Amniotic epithelial cell (primary cell): ENCODE results near the gene GDNF.
"Not testable (repeated sequence)": the region's sequence is repeated elsewhere in the genome, so short reads cannot be mapped to it uniquely, and the experiment has no call there.

ENCODE experiments used
- DNase-seq: peaks from one replicate; pipeline ENCODE4 v3.0.0-alpha.2; 2010; ENCODE audit warnings: low read depth

GDNF gene

DNA sequence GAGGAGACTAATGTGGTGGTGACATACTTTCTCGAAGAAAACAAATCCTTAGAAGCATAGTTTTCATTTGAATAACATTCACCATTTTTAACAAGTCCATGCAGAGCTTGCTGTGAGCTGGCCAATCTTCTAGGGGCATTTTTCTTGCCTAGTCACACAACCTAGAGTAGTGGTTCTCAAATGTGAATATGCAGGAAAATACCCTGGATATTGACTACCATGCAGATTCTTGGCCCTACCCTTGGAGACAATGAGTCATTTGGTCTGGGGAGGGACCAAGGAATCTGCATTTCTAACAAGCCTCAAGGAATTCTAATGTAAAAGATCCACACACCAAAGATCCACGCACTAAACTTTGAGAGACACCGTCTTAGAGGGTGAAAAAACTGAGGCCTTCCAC lies 23.5 kb downstream of the GDNF start:
- DNase-seq, result no peak

DNA sequence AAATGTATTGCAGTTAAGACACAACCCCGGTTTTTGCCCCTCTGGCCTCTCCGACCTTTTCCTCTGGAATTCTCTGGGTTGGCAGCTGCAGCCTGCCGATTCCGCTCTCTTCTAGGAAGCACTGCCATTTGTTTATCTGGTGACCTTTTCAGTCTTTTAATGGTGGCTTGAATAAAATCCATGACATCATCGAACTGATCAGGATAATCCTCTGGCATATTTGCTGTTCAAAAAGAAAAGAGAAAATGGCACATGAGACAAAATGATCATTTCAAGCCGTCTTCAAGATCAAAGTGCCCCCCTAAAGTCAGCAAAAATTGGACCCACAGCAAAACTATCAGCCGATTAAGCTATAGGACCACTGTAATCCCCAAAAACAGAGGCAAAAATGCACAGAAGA lies 23.9 kb downstream of the GDNF start:
- no peak for DNase-seq

DNA sequence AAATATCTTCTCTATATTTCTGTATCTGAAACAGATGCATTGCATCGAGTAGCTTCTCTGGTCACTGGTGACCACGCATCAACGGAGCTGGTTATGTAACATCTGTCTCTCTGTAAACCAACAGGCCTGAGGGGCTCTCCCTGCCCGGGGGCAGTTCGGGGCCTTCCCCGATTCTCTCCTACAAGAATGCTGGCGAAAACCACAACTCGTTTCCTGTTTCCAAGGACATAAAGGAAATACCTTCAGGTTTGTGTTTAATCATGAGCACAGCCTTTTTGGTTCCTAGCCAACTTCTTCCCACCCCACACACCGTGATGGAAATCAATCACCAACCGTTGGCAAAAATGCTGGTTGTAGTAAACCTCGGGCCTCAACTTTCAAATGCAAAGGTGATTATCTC lies 25.1 kb downstream of the GDNF start:
- peak; percentile 62 for DNase-seq

DNA sequence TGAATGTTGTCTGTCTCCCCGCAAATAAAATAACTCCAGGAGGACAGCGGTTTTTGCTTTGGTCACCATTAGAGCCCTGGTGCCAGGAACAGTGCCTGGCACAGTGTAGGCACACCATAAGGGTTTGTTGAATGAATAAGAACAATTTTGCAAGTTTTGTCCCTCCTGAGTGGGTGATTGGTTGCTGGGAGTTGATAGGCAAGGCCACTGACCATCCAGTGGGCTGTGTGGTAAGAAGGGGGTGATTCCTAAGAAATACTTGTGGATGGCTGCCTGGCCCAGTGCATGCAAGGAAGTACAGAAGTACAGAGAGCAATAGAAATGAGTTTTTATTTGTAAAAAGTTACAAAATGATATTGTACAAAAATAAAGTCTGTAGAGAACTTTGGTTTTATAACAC lies 27.5 kb downstream of the GDNF start:
- DNase-seq, result peak; percentile 32

DNA sequence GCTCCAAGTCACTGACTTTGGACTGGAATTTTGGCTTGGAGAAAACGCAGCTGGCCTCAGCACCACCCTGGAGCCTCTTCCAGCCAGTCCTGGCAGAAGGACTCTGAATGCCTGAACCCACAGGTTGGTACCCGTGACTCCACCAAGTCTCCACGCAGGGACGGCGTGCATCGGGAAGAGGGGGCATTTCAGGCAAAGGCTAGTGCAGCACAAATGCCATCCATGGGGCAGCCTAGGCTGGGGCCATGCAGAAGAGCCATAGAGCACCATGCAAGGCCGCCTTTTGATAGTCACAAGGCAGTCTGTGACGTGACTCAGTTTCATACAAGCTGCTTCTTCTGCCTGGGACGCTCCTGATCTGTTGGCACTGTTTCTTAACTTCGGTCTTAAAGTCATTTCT lies 28.0 kb downstream of the GDNF start:
- no peak for DNase-seq

DNA sequence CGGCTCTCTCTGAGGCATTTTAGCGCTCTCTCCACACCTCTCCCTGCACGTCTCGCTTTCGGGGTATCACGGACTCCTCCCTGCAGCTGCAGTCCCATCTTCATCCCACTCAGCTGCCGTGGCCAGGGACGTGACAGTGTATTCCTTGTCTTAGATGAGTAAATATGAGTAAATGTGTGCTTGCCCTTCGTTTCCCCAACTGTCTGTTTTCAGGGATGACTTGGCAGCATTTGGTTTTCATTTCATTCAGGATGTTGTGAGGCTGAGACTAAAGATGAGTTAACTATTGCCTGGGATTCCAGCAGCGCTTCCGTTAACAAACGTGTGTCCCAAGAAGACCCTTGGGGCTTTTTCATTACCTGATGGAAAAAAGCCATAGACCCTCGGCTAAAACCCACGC lies 29.5 kb downstream of the GDNF start:
- DNase-seq, result no peak

DNA sequence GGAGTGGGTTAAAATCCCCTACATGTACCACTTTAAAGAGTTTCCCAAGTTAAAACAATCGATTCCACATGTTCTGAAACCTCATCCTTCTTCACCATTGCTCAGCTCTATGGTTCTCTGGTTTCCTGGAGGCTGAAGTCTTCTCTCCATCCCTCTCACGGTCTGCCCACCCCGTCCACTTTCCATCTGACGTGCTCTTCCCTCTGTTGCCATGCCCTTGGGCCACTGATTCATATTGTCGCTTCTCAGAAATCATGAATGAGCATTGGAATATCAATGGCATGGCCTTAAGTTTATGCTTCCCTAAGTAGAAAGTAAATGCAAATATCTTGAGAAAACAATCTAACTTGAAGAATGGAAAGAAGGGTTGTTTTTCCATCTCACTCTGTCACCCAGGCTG lies 30.9 kb downstream of the GDNF start:
- no peak for DNase-seq

DNA sequence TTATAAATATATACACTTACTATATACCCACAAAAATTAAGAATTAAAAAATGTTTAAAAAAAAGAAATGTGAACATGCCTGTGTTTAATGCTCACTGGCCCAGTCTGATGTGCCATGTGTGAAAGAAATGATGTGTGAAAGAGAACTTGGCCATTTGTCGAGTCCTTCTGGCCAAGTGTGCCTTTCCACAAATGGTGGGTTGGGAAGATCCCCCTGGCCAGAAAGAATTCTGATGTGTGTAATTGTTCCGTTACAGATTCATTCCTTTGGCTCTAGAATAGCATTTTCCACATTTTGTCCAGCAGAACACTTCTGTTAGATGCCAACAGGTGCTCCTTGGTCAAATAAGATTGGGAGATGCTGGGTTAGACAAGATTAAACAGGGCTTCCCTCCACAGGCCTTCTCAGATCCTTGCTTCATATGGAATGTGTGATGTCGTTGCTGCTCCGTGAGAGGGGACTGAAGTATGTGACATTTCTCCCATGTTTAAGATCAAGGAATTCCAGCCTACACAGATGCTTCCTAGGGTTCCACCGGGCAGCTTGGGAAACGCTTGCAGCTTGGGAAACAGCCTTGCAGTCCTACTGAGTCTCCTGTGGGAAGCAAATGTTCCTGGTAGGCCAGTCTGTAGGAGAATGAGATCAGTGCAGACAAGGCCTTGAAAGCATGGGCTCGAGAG lies 32.1 kb downstream of the GDNF start:
- DNase-seq, result no peak

DNA sequence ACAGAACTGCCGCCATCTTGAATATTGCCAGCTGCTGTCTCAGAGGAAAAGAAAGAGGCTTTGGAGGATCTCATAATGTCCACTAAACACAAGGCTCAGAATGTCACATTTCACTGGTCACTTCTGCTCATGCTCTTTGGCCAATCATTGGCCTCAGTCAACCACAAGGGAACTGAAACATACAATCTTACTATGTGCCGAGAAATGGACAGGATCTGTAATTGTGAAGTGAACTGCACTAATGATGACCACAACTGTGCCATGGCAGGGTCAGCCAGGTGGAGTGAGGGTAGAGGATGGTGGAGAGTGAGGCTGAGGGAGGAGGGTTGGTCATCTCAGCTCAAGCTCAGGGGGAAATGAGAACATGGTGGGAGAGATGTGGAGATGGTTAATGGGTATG lies 32.8 kb downstream of the GDNF start:
- DNase-seq, result no peak

DNA sequence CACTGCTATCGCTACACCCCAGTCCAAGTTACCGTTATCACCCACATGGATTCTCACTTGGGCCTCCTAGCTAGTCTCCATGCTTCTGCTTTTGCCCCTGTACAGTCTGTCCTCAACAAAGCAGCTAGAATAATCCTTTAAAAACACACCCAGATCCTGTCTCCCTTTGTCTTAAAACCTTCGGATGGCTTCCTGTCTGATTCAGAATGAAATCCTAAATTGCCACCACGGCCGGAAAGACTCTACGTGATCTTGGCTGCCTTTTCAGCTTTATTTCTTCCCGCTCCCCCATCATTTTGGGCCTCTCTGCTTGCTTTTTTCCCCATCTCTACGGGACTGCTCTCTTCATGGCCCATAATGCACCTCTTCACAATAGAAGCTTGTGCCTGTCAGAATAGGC lies 33.4 kb downstream of the GDNF start:
- DNase-seq, result no peak

DNA sequence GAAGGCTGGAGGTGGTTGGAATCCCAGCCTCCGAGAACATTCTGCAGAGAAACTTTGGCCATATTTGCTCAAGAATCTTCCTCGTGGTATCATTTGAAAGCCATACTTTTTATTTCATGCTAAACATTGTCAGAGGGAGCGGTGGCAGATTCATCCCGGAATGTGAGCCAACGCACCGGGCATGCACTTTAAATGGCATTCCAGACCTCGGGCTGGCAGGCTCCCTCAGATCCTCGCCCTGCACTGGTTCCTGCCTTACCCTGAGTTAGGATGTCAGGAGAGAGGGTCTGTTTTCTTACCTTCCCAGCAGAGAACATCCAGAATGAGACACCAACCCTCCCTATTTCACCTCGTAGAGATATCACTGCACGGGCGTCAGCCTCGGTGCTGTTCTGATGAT lies 33.8 kb downstream of the GDNF start:
- DNase-seq, result no peak

DNA sequence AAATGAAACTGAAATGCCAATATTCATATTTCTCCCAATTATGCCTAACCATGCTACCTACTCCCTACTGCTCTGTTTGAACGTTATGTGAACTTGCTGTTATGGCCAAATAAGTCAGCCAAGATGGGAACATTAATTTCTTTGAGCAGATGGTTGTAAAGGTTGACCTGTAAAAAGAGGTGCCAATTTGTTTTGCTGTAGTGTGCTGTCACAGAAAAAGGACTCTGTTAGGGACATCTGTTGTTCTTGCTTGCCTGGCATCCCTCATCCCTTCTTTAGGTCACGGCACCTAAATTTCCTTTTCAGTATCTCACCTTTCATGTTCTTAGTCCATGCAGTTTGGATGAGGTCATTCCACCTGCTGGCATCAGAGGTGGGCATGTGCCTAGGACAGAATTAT lies 35.4 kb downstream of the GDNF start:
- no peak for DNase-seq

DNA sequence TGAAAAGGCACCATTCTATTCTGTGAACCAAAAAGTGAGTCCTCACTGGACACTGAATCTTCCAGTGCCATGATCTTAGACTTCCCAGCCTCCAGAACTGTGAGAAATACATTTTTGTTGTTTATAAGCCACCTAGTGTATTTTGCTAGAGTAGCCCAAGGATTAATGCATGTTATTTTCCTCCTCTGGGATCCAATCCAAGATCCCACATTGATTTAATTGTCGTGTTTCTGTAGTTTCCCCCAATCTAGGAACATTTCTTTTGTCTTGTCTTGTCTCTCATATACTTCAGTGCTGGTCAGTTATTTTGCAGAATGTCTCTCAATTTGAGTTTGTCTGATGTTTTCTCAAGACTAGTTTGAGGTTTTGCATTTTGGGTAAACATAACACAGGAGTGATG lies 36.4 kb downstream of the GDNF start:
- DNase-seq, result no peak

DNA sequence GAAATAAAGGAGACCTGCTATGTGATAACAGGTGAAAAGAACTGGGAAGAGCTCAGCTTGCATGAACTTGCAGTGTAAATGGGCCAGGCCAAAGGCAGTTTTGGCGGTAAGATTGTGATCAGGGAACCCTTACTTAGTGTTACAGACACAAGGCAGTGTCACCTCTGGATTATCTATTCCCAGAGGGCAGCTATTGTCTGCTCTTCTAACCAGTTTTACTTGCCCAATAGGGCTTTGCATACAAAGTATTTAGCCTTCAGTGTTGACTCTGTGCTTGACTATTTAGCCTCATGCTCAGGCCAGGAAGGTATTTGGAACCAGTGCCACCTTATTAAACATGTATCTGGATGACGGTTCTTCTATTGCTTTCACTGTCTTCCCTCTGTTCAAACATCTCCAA lies 38.3 kb downstream of the GDNF start:
- DNase-seq, result no peak

DNA sequence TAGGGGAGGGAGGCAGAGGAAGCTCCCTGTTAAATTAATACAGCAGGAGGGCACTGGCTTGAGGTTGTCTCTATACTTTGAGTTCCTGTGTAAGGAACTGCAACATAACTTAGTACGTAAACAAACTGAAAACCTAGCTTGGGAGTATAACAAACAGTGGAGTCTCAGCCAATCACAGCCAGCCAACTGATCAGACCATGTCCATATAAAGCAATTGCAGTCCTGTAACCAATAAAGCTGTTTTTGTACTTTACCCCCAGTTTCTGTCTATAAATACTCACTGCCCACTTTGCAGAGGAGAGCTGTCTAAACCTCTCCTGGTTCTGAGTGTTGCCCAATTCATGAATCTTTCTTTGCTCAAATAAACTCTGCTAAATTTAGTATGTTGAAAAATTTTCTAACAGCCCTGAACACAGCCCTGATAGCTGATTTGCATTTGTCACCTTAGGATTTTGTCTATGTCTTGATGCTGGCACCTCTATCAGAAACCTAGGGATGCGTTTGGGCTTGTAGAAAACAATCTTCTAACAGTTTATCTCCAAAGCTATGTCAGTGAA lies 39.9 kb downstream of the GDNF start:
- peak; percentile 29 for DNase-seq

DNA sequence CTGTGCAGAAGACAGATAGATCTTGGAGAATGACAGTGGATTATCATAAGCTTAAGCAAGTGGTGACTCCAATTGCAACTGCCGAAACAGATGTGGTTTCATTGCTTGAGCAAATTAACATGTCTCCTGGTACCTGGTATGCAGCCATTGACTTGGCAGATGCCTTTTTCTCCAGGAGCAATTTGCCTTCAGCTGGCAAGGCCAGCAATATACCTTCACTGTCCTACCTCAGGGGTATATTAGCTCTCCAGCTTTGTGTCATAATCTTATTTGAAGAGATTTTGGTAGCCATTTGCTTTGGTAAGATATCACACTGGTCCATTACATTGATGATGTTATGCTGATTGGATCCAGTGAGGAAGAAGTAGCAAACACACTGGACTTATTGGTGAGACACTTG lies 43.4 kb downstream of the GDNF start:
- not testable (repeated sequence) for DNase-seq

DNA sequence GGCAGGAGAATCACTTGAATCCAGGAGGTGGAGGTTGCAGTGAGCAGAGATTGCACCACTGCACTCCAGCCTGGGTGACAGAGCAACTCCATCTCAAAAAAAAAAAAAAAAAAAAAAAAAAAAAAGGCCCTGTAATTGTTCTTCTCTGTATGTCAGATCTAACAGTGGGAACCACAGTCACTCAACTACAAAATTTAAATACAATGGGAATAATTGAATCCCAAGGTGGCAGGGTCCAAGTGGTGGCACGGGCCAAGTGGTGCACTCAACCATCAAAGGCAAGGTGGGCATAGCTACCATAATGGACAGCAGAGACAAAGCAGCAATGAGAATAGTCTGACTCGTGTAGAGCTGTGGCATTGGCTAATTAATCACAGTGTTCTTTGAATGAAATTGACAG lies 44.5 kb downstream of the GDNF start:
- DNase-seq, result not testable (repeated sequence)

DNA sequence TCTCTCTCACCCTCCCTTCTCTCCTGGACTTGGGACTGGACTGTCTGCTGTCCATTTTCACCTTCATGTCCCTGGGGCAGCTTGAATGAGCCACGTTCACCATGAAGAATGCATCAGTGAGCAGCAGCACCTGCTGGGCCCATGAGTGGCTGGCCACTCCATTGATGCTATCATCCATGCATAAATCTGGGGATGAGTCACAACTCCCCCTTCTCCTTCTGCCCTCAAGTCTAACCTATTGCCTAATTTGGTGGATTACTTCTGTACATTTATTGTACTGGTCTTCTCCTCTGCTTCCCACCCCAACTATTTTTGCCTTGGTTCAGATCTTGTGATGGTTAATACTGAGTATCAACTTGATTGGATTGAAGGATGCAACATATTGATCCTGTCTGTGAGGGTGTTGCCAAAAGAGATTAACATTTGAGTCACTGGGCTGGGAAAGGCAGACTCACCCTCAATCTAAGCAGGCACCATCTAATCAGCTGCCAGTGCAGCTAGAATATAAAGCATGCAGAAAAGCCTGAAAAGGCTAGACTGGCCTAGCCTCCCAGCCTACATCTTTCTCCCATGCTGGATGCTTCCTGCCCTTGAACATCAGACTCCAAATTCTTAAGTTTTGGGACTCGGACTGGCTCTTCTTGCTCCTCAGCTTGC lies 46.7 kb downstream of the GDNF start:
- DNase-seq, result peak; percentile 88

DNA sequence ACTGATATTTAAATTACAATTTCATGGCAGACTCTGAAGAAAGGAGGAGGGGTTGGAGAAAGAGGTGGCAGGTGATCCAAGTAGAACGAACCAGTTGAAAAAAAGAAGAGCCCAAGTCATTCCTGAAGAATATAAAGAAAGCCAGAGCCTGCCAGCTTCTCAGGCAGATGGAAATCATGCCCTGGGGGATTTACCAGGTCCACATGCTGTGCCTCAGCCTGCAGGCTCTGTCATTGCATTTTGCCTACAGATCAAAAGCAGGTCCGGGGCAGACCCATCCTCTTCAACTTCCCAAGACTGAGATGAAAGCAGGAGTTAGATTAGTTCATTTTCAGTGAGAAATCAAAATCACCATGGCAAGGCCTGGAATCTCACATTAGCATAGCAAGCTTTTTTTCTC lies 48.5 kb downstream of the GDNF start:
- no peak for DNase-seq

DNA sequence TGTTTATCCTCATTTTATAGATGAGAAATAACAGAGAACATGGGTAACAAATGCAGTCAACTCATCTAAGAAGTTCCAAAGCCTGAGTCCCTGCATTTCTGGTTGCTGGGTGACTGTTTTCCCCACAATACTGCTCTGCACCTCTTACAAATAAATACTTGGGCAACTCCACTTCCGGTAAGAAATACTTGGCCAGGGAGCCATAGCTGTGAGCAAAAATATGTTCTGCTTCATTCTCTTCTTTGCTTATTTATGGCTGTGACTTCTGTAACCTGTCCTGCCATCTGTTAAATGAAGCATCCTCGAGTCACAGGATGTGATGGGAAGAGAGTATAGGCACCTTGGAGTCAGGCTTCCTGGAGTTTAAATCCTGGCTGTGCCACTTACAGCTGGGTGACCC lies 49.9 kb downstream of the GDNF start:
- DNase-seq, result peak; percentile 48

DNA sequence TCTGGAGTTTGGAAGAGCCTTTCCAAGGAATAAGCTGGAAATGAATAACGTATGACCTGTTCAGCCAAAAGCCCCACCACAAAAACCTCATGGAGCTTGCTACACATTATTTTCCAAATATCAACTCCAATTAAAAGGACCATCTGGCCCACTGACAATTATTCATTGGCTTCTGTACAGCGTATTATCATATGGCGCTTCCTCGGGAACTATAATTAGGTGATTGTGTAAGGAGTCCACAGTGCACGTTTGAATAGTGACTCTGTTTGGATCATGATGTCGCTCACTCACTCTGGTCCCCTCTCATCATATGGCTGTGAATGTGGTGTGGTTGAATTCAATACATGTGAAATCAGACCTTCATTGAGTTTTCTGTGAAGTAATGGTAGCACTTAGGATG lies 52.1 kb downstream of the GDNF start:
- no peak for DNase-seq

DNA sequence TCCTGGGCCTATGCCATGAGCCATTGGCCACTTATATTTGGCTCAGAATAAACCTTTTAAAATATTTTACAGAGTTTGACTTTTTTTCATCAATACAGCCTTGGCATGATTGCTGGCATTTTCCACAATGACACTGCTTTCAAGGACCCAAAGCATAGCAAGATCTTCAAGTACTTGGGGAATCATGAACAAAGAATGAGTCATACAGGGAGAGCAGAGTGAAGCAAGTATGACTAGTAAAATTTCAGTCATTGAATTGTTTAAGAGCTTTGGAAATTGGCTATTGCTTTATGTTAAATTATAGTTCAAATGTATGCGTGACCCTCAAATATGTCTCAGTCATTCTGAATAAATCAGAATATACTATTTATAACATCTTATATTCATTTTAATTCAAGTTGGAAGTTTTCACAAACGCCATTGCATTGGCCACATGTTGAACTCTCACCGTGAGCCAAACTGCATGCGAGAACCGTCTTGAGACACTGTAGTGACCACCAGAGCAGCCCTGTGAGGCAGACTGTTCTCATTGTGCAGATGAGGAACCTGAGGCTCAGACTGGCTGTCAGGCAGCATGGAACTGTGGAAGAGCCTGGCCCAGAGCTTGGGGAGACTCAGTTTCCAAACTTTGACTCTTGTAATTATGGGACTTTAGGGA lies 52.9 kb downstream of the GDNF start:
- DNase-seq, result peak; percentile 75

DNA sequence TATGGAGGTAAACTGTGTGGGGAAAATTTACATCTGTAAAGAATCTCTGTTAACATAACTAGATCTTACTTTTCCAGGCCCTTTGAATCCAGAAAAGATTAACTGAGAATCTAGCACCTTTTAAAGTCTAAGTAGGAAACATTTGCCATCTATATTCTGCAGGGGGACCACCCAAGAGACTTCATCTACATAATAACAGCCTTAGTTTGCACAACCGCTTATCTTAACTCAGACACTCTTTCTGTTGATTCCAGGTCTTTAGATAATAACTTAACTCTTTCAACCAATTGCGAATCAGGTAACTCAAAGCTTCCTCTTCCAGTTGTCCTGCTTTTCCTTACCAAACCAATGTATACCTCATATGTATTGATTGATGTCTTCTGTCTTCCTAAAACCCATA lies 53.4 kb downstream of the GDNF start:
- no peak for DNase-seq
